ENCODE measurements around the gene NBDY.
A peak's percentile ranks its signal among the peaks of the same experiment; 100 is the strongest.
"Not testable (repeated sequence)": the region's sequence is repeated elsewhere in the genome, so short reads cannot be mapped to it uniquely, and the experiment has no call there.

NBDY gene

GRCh38 chrX:56764975-56765791 is 36.1 kb downstream of the NBDY start:
- ATAC-seq = peak; percentile 28

GRCh38 chrX:56765811-56766553 is 36.9 kb downstream of the NBDY start:
- ATAC-seq (no peak), DNase-seq (no peak)

More at GRCh38 chrX:56764975-56765791, 36.1 kb downstream of the NBDY start:
- peak; percentile 34 for DNase-seq

DNA sequence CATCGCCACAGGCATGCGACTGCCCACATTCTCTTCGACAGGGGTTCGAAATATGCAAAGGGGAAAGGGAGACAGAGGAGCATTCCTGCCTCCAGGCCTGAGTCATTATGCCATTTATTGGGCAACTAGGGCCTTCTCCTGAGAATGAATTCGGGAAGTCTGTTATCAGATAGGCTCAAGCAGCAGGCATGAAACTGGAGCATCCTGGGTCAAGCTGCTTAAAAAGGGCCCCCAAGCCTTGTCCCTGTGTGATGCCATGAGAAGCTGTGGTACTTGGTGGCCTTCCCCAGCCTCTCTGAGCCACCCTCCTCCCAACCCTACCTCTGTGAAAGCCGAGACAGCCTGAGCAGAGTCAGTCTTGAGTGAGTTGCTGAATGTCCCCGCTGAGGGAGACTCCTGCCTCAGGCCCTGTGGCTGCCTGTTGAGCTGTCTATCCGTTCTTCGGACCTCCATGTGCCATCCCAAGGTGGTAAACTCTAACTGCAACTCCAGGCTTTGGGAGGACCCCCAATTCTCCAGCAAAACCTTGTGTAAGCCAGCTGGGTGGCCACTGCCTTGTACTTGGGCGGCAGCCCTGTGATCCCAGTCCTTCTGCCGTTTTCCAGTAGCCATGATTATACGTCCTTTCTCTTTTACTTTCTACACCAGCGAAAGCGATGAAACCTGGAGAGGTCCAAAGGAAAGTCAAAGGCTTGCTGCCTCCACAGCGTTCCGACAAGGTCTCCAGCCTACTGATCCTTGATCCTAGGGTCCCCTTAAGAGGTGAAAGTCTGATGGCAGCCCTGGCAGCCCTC is 37.7 kb downstream of the NBDY start:
- ATAC-seq (no peak), DNase-seq (no peak)

GRCh38 chrX:56767348-56768119 is 38.5 kb downstream of the NBDY start:
- DNase-seq, ATAC-seq: not testable (repeated sequence)

DNA sequence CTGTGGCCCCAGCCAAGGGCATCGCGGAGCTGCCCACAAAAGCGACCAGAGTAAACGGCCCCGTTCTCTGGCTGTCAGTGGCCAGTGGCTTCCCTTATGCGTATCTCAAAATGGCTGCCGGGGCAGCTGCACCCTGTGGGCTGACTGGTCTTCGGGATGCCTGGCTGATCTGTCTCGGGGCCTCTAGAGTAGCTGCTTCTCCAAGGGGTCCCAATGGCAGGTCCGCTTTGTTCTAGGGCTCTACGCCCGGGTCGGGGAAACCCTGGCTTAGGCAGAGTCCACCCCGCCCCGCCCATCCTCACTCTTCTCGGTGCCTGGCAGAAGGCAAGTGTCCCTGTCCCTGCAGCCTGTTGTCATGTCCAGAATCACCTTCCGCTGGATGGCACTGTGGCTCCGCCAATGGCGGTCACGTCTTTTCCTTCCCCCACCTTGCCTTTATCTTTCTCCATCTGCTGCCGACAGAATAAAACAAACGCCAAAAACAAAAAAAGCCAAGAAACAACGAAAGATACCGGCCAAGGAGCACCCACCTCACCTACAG is 39.1 kb downstream of the NBDY start:
- not testable (repeated sequence) for ATAC-seq, DNase-seq

DNA sequence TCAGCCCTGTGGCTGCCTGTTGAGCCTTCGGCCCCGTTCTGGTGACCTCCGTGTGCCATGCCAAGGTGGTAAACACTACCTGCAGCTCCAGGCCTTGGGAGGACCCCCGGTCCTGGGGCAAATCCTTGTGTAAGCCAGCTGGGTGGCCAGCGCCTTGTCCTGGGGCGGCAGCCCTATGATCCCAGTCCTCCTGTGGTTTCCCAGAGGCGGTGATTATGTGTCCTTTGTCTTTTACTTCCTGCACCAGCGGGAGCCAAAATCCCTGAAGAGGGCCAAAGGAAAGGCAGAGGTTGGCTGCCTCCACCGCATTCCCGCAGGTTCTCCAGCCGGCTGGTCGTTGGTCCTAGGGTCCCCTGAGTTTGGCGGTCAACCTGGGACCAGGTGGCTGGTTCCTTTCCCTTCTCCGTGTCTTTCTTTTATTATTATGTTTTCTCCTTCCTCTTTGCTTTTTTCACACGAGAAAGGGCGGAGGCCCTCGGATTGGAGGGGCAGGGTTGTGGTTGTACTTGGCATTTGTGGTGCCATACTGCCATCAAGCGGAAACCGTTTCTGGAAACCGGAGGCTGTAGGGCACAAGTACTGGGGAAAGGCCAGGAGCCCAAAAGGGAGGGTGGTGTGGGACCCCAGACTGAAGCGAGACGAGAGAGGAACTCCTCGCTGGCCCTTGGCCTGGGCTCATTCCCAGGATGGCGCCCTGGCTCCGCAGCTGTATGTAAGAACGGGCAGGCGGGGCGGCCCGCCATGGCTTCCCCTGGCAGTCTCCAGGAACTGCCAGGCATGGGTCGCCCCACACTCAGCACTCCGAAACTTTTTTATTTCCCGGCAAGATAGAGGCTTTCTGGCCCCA is 43.9 kb downstream of the NBDY start:
- not testable (repeated sequence) for ATAC-seq, DNase-seq

- DNase-seq, ATAC-seq: not testable (repeated sequence)
Measured at GRCh38 chrX:56773522-56774060, 44.5 kb downstream of the NBDY start.

DNA sequence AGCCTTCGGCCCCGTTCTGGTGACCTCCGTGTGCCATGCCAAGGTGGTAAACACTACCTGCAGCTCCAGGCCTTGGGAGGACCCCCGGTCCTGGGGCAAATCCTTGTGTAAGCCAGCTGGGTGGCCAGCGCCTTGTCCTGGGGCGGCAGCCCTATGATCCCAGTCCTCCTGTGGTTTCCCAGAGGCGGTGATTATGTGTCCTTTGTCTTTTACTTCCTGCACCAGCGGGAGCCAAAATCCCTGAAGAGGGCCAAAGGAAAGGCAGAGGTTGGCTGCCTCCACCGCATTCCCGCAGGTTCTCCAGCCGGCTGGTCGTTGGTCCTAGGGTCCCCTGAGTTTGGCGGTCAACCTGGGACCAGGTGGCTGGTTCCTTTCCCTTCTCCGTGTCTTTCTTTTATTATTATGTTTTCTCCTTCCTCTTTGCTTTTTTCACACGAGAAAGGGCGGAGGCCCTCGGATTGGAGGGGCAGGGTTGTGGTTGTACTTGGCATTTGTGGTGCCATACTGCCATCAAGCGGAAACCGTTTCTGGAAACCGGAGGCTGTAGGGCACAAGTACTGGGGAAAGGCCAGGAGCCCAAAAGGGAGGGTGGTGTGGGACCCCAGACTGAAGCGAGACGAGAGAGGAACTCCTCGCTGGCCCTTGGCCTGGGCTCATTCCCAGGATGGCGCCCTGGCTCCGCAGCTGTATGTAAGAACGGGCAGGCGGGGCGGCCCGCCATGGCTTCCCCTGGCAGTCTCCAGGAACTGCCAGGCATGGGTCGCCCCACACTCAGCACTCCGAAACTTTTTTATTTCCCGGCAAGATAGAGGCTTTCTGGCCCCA is 49.3 kb downstream of the NBDY start:
- DNase-seq, ATAC-seq: not testable (repeated sequence)

GRCh38 chrX:56778924-56779468 is 50.0 kb downstream of the NBDY start:
- not testable (repeated sequence) for ATAC-seq, DNase-seq

- not testable (repeated sequence) for ATAC-seq, DNase-seq
Measured at GRCh38 chrX:56780681-56781649, 51.9 kb downstream of the NBDY start.

DNA sequence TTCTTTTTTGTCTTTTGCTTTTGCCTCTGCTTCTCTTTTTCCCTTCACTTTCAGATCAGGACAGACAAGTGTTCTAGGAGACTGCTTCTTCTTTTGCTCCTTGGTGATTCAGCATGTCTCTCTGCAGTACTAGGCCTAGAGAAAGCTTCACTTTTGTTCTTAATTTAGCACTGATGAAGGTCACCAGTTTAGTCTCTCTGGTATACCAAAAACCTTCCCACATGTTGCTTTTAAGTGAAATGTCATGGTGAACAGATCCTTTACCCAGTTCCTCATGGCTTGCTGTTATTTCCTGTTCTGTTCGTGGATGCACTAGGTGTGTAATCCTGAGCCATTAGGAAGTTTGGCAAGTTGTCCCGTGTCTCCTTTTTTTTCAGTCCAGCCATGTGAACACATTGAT is 53.3 kb downstream of the NBDY start:
- DNase-seq (no peak), ATAC-seq (no peak)

- DNase-seq (no peak), ATAC-seq (no peak)
Measured at GRCh38 chrX:56782791-56783449, 53.9 kb downstream of the NBDY start.

GRCh38 chrX:56783450-56783831 is 54.4 kb downstream of the NBDY start:
- ATAC-seq = no peak
- no peak for DNase-seq

DNA sequence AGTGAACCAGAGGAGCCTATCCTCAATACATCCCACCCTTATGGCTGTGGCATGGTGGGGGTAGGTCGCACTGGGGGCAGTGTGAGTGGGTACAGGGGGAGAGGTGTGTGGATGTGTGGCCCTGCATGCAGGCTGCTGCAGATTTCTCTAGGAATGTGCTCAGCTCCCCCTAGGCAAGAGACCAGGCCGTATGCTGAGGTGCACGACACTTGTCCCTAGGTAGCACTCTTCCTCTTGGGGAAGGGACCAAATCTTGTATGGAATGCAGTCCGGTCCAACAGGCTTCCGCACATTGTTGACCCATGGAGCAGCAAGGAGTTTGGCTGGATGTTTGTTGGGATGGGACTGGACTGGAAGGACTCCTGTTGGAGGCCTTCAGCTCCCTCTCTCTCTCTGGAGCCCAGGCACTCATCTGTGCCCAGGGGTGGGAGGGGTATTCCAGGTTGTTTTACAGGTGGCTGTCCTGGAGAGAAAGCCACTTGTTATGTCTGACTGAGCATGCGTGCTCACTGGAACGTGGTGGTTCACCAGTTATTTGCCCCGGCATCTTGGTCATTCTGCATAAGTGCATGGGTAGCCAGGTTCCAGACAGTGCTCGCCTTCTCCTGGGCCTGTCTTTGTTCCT is 55.1 kb downstream of the NBDY start:
- no peak for ATAC-seq

DNA sequence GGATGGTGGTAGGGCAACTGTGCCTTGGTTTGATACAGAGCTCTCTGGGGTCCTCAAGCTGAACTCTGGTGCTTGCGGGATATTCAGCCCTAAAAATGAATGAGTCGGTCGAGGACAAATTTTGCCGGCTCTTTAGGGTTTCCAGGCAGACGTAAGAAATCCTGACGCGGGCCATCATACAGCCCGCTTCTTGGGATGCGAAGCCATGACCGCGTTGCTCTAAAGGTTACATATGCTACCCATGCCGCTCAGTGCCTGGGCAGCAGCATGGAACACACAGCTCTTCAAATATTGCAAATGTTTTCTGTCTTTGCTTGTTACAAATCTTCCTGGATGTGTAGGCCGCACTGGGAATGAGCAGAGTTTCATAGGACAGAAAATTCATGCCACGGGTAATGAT is 55.6 kb downstream of the NBDY start:
- DNase-seq (no peak), ATAC-seq (no peak)

More for the DNA sequence above, 55.1 kb downstream of the NBDY start:
- DNase-seq = no peak

DNA sequence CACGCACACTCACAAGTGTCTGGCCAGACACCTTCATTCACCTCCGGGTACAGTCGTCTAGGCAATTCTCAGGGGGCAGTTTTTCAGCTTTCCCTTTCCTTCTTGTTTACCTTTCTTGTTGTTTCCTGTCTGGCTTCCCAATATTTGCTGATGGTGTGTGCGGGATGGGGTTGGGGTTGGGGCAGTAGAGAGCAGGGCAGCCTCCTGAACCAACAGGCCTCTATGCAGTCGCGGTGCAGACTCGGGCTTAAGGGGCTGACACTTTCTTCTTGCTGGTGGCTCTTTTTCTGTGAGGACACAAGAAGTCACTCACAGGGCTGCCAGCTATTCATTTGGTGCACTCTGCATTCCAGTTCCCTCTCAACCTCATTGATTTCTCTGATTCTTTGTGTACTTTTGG is 56.4 kb downstream of the NBDY start:
- DNase-seq (no peak), ATAC-seq (no peak)
